HCT116 (cell line): Measurements from ENCODE around the gene CHRD. TPM values are rescaled to one million over a fixed set of nuclear protein-coding genes. Genes with fewer than 3 reads are reported as not detected.

ENCODE experiments used
- ATAC-seq: fragments of 200-7000 bp; cut with Tn5 transposase; 2 replicates; pipeline ENCODE4 v1.9.1; 2020; ENCODE audit warnings: mild to moderate bottlenecking, moderate library complexity
- BruUV-seq: library from RNA; stranded (reverse); fragments of 400-500 nt; replicated peaks from 2 replicates; lab custom pipeline; 2021; lab: Mats Ljungman, UMichigan
- CTCF ChIA-PET: fragments of 300-600 bp; sonication (Branson Sonifier 250); formaldehyde crosslinking; loops from one replicate; lab custom pipeline; 2021; ENCODE audit warnings: antibody characterized with exemption; lab: Charles Lee
- POLR2A ChIA-PET: fragments of 300-600, 350-600 bp; sonication (Branson Sonifier 250); formaldehyde crosslinking; loops from one replicate; lab custom pipeline; 2021; ENCODE audit warnings: antibody characterized with exemption; lab: Charles Lee
- RAD21 ChIA-PET, 2 experiments: fragments of 300-600 bp; sonication (Branson Sonifier 250); formaldehyde crosslinking; loops; one replicate each; lab custom pipeline; 2023; ENCODE audit warnings: low total read pairs in 2 of 2; ENCODE audit not compliant: uncharacterized antibody in 2 of 2, unreplicated experiment in 2 of 2, low non-redundant PET in 1 of 2; lab: Charles Lee
- DNase-seq: peaks from one replicate; pipeline ENCODE4 v3.0.0-alpha.2; 2010; ENCODE audit warnings: low read depth, low spot score
- H2AFZ ChIP-seq: fragments of 200-600 bp; shearing (Covaris generic), sonication (generic); 2 replicates; pipeline ENCODE4 v1.6.1; 2017; ENCODE audit warnings: low read depth, mixed run types, mixed read lengths, antibody characterized with exemption, low read length; ENCODE audit not compliant: poor library complexity, severe bottlenecking
- H3K27ac ChIP-seq: 2 replicates; pipeline ENCODE4 v1.5.1; 2012; ENCODE audit warnings: low read depth, low read length
- H3K27me3 ChIP-seq: fragments of 200-600 bp; sonication (generic); 2 replicates; pipeline ENCODE4 v1.6.1; 2016; ENCODE audit warnings: mixed run types, low read length, mixed read lengths; ENCODE audit not compliant: insufficient read depth
- H3K36me3 ChIP-seq, 2 experiments: fragments of 200-500 bp in 1 of 2; fragments of 200-600 bp in 1 of 2; sonication (Bioruptor generic) in 1 of 2; sonication (generic) in 1 of 2; 2 replicates each; pipeline versions ENCODE4 v1.5.1 to v1.6.1; 2014 to 2016; ENCODE audit warnings: low read length in 2 of 2, inconsistent platforms in 1 of 2, mixed read lengths in 1 of 2, mixed run types in 1 of 2; ENCODE audit not compliant: insufficient read depth in 2 of 2, control insufficient read depth in 1 of 2
- H3K4me1 ChIP-seq, 2 experiments: fragments of 200-600 bp in 1 of 2; sonication (generic) in 1 of 2; 2 replicates each; pipeline versions ENCODE4 v1.5.1 to v1.6.1; 2012 to 2017; ENCODE audit warnings: low read length in 2 of 2, inconsistent platforms in 1 of 2, mild to moderate bottlenecking in 1 of 2, mixed read lengths in 1 of 2, mixed run types in 1 of 2, moderate library complexity in 1 of 2; ENCODE audit not compliant: insufficient read depth in 2 of 2, control insufficient read depth in 1 of 2
- H3K4me2 ChIP-seq: fragments of 200-600 bp; sonication (generic); 2 replicates; pipeline ENCODE4 v1.6.1; 2017; ENCODE audit warnings: mixed run types, low read length, mixed read lengths
- H3K4me3 ChIP-seq, 2 experiments: fragments of 200-600 bp in 1 of 2; sonication (generic) in 1 of 2; replicated peaks in 1 of 2; 2 replicates each; pipeline ENCODE4 v1.5.1; 2011 to 2016; ENCODE audit warnings: low read length in 2 of 2, control low read depth in 1 of 2, low read depth in 1 of 2, mild to moderate bottlenecking in 1 of 2, mixed read lengths in 1 of 2, mixed run types in 1 of 2
- H3K79me2 ChIP-seq: fragments of 200-600 bp; sonication (generic); 2 replicates; pipeline ENCODE4 v1.6.1; 2017; ENCODE audit warnings: mild to moderate bottlenecking, mixed run types, low read length, moderate library complexity, mixed read lengths; ENCODE audit not compliant: insufficient read depth
- H3K9ac ChIP-seq: fragments of 200-600 bp; sonication (generic); 2 replicates; pipeline ENCODE4 v1.6.1; 2016; ENCODE audit warnings: low read length, mixed read lengths
- H3K9me2 ChIP-seq: fragments of 200-600 bp; sonication (generic), shearing (Covaris generic); 2 replicates; pipeline ENCODE4 v1.6.1; 2017; ENCODE audit warnings: mixed run types, mild to moderate bottlenecking, moderate library complexity; ENCODE audit not compliant: insufficient read depth
- H3K9me3 ChIP-seq, 2 experiments: fragments of 200-500 bp in 1 of 2; fragments of 200-600 bp in 1 of 2; sonication (Bioruptor generic) in 1 of 2; sonication (generic) in 1 of 2; 2 replicates each; pipeline ENCODE4 v1.6.1; 2014 to 2017; ENCODE audit warnings: low read length in 2 of 2, mixed read lengths in 2 of 2, inconsistent platforms in 1 of 2, low read depth in 1 of 2, mild to moderate bottlenecking in 1 of 2, mixed run types in 1 of 2, moderate library complexity in 1 of 2; ENCODE audit not compliant: control insufficient read depth in 1 of 2, insufficient read depth in 1 of 2
- H4K20me1 ChIP-seq: fragments of 200-600 bp; sonication (generic), shearing (Covaris generic); 2 replicates; pipeline ENCODE4 v1.6.1; 2017; ENCODE audit warnings: mixed run types, mild to moderate bottlenecking, moderate library complexity; ENCODE audit not compliant: insufficient read depth
- CBX3 ChIP-seq: IDR thresholded peaks from 2 replicates; pipeline ENCODE4 v1.6.1; 2012; ENCODE audit warnings: low read depth
- CEBPB ChIP-seq: IDR thresholded peaks from 2 replicates; pipeline ENCODE4 v1.6.1; 2012; ENCODE audit warnings: low read depth
- EGR1 ChIP-seq: IDR thresholded peaks from 2 replicates; pipeline ENCODE4 v1.6.1; 2012; ENCODE audit warnings: low read depth
- ELF1 ChIP-seq: IDR thresholded peaks from 2 replicates; pipeline ENCODE4 v1.6.1; 2012; ENCODE audit warnings: low read depth, borderline replicate concordance
- EZH2 ChIP-seq: fragments of 200-600 bp; sonication (generic); IDR thresholded peaks from 2 replicates; pipeline ENCODE4 v1.6.1; 2017; ENCODE audit warnings: antibody characterized with exemption, mixed run types
- FOSL1 ChIP-seq: IDR thresholded peaks from 2 replicates; pipeline ENCODE4 v1.6.1; 2012; ENCODE audit warnings: low read depth
- JUND ChIP-seq: IDR thresholded peaks from 2 replicates; pipeline ENCODE4 v1.6.1; 2012
- POLR2A ChIP-seq: IDR thresholded peaks from 2 replicates; pipeline ENCODE4 v1.7.0; 2011; ENCODE audit warnings: borderline replicate concordance; ENCODE audit not compliant: insufficient read depth, insufficient read length; ENCODE audit errors: extremely low read depth
- POLR2AphosphoS5 ChIP-seq: IDR thresholded peaks from 2 replicates; pipeline ENCODE4 v1.6.1; 2011; ENCODE audit warnings: mild to moderate bottlenecking, low read depth, low read length, moderate library complexity
- RAD21 ChIP-seq: IDR thresholded peaks from 2 replicates; pipeline ENCODE4 v1.6.1; 2012; ENCODE audit warnings: low read depth, mild to moderate bottlenecking
- SIN3A ChIP-seq: IDR thresholded peaks from 2 replicates; pipeline ENCODE4 v1.6.1; 2012; ENCODE audit warnings: low read depth
- SP1 ChIP-seq: IDR thresholded peaks from 2 replicates; pipeline ENCODE4 v1.6.1; 2012; ENCODE audit warnings: low read depth
- SRF ChIP-seq: IDR thresholded peaks from 2 replicates; pipeline ENCODE4 v1.6.1; 2012; ENCODE audit warnings: low read depth
- TCF7L2 ChIP-seq: IDR thresholded peaks from 2 replicates; pipeline ENCODE4 v1.7.0; 2011; ENCODE audit warnings: borderline replicate concordance, inconsistent platforms; ENCODE audit not compliant: insufficient read depth, insufficient read length; ENCODE audit errors: extremely low read depth
- ZFX ChIP-seq: fragments of 450-650 bp; IDR thresholded peaks from 2 replicates; pipeline ENCODE4 v1.6.1; 2017
- ZNF274 ChIP-seq: fragments of 200-500 bp; sonication (Bioruptor generic); IDR thresholded peaks from 2 replicates; pipeline ENCODE4 v1.6.1; 2014; ENCODE audit warnings: mild to moderate bottlenecking, low read depth, low read length, inconsistent platforms
- intact Hi-C: fragments of 100-400 bp; cut with micrococcal nuclease; formaldehyde crosslinking; loops from 2 replicates; pipeline ENCODE4 v1.10.0; 2022
- total RNA-seq: library from RNA; stranded (reverse); gene quantifications from one replicate; pipeline ENCODE4 v1.2.1, GENCODE V29; 2021; ENCODE audit not compliant: unreplicated experiment
- TF ChIP-seq, protein P1 (sequence below): IDR thresholded peaks from 2 replicates; pipeline ENCODE4 v1.6.1; 2012
- TF ChIP-seq, protein P2 (sequence below): IDR thresholded peaks from 2 replicates; pipeline ENCODE4 v1.6.1; 2012; ENCODE audit warnings: low read depth

The CHRD gene
- total RNA-seq, 1 experiment from 2014 or later, result 8.0 TPM

DNA sequence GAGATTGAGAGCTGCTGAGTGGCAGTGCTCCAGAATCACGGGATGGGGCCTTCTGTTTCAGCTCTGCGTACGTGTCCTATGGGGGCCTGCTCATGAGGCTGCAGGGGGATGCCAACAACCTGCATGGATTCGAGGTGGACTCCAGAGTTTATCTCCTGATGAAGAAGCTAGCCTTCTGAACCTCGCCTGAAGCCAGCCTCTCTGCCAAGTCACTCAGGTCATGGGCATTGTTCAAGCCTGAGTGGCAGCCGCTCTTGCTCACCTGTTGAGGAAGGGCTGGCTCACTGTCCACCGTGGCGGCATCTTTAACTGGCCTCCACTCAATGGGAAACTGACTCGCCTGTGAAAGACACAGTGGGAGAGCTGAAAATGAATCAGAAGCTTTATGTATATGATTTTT lies 11.7 kb upstream of the CHRD start:
- no peak for ATAC-seq
- CTCF ChIA-PET, result no interaction called here
- Histone ChIP-seq H3K4me1 (peaks cover 10 to 24% of the 10 kb centered on the region in 2 experiments), H2AFZ (no peak overlapping the region), H3K36me3 (peaks cover 29 to 39% of the 10 kb centered on the region in 2 experiments; a peak in 3 of 4 replicates), H4K20me1 (peaks cover 5% of the 10 kb centered on the region; the same call in 1 of the 2 replicates), H3K27me3 (no peaks in the 10 kb centered on the region), H3K27ac (no peak overlapping the region), H3K4me3 (no peak overlapping the region)
- no TSS peak for BruUV-seq
- DNase-seq, result no peak
- POLR2A ChIA-PET, result interaction anchor here (0.8 kb wide), 1 partner anchor 146 kb away, joined by 3 read pairs; no protein-coding TSS in a partner anchor
- TF ChIP-seq POLR2A, result no peak
- TF ChIP-seq, protein P1, sequence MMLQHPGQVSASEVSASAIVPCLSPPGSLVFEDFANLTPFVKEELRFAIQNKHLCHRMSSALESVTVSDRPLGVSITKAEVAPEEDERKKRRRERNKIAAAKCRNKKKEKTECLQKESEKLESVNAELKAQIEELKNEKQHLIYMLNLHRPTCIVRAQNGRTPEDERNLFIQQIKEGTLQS, result no peak
- TF ChIP-seq EGR1, result no peak
- TF ChIP-seq ZFX, result no peak
- no peak for TF ChIP-seq SP1
- TF ChIP-seq CEBPB, result no peak
- no peak for TF ChIP-seq JUND
- TF ChIP-seq EZH2, result no peak
- TF ChIP-seq, protein P2, sequence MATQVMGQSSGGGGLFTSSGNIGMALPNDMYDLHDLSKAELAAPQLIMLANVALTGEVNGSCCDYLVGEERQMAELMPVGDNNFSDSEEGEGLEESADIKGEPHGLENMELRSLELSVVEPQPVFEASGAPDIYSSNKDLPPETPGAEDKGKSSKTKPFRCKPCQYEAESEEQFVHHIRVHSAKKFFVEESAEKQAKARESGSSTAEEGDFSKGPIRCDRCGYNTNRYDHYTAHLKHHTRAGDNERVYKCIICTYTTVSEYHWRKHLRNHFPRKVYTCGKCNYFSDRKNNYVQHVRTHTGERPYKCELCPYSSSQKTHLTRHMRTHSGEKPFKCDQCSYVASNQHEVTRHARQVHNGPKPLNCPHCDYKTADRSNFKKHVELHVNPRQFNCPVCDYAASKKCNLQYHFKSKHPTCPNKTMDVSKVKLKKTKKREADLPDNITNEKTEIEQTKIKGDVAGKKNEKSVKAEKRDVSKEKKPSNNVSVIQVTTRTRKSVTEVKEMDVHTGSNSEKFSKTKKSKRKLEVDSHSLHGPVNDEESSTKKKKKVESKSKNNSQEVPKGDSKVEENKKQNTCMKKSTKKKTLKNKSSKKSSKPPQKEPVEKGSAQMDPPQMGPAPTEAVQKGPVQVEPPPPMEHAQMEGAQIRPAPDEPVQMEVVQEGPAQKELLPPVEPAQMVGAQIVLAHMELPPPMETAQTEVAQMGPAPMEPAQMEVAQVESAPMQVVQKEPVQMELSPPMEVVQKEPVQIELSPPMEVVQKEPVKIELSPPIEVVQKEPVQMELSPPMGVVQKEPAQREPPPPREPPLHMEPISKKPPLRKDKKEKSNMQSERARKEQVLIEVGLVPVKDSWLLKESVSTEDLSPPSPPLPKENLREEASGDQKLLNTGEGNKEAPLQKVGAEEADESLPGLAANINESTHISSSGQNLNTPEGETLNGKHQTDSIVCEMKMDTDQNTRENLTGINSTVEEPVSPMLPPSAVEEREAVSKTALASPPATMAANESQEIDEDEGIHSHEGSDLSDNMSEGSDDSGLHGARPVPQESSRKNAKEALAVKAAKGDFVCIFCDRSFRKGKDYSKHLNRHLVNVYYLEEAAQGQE, result no peak
- no peak for TF ChIP-seq TCF7L2
- no peak for TF ChIP-seq SRF
- no peak for TF ChIP-seq ZNF274
- TF ChIP-seq ELF1, result no peak
- no peak for TF ChIP-seq POLR2AphosphoS5
- TF ChIP-seq CBX3, result no peak
- no peak for TF ChIP-seq FOSL1
- TF ChIP-seq SIN3A, result no peak
- TF ChIP-seq RAD21, result no peak
- TF ChIP-seq, all 23 proteins: peak for 0
- RAD21 ChIA-PET, result interaction anchor here in 1 of 2 experiments (0.6 kb wide), 1 partner anchor 157 kb away, joined by 4 read pairs; no protein-coding TSS in a partner anchor
- H3K9ac ChIP-seq, result no peak overlapping the region
- no peaks in the 10 kb centered on the region for H3K9me3 ChIP-seq
- intact Hi-C loops, result no loop called here
- no peak overlapping the region for H3K4me2 ChIP-seq
- H3K79me2 ChIP-seq, result peaks cover 33% of the 10 kb centered on the region
- no peaks in the 10 kb centered on the region for H3K9me2 ChIP-seq
